NOMO-1 (cell line): ENCODE measurements around the gene MTA3.
A peak's percentile ranks its signal among the peaks of the same experiment; 100 is the strongest.
"Not testable (repeated sequence)": the region's sequence is repeated elsewhere in the genome, so short reads cannot be mapped to it uniquely, and the experiment has no call there.

Experiments
- DNase-seq, 2 experiments: peaks; one replicate each; lab custom pipeline; 2025; ENCODE audit not compliant: unreplicated experiment in 2 of 2; lab: John Stamatoyannopoulos, UW

Gene MTA3

DNA sequence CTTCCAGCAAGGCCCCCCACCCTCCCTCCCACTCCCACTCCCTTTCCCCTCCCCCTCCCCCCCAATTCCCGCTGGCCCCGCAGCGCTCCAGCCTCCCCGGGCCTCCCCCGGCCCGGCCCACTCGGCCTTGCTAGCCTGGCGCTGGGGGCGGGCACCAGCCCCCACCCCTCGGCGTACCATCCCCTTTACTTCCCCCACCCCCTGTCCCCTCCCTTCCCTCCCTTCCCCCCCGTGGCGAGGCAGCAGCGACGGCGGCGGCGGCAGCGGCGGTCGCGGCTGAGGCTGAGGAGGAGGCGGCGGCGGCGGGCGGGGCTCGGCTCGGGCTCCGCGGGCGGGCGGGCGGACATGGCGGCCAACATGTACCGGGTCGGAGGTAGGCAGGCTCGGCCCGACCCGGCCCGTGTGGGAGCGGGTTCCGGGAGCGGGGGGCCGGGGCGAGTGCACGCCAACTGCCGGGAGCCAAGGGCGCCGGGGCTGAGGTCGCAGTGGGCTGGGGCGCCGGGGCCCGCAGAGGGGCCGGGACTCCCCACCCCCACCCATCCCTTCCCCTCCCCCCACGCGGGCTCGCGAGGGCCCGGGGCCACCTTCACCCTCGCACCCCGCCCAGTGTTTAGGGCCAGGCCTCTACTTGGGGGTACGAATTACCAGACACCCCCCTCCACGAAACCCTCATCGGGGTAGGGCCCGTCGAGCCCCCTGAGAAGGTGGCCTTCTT is at the start of gene MTA3:
Gene MTA3 (plus strand): TSS at position 232 of the 715 bp plus-strand sequence. CDS start 114 bp downstream, at position 346.
- DNase-seq = peak in 1 of 2 experiments; percentile 12

DNA sequence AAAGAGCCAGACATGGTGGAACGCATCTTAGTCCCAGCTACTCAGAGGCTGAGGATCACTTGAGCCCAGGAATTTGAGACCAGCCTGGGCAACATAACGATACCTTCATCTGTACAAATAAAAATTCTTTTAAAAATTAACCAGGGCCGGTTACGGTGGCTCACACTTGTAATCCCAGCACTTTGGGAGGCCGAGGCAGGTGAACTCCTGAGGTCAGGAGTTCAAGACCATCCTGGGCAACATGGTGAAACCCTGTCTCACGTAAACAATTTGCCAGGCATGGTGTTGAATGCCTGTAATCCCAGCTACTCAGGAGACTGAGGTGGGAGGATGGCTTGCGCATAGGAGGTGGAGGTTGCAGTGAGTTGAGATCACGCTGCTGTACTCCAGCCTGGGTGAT is 48.8 kb upstream of the MTA3 start:
- DNase-seq = no peak

- DNase-seq = no peak
These were observed 46.4 kb upstream of the MTA3 start for GRCh38 chr2:42522035-42522434.

- no peak for DNase-seq
These were observed 45.1 kb upstream of the MTA3 start for GRCh38 chr2:42523341-42523740.

DNA sequence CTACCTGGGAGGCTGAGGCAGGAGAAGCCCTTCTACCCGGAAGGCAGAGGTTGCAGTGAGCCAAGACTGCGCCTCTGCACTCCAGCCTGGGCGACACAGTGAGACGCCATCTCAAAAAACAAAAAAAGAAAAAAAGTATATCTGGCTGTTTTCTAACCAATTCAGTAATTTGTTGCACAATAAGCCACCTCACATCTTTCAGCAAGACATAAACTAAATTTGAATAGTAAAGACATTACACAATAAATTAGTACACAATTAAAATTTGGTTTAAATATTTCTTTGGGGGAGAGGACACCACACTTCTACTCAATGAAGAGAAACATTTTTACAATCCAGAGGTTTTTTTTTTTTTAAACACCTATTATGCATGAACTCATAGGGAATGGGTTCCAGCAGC is 36.0 kb upstream of the MTA3 start:
- DNase-seq = no peak

GRCh38 chr2:42537493-42537892 is 30.9 kb upstream of the MTA3 start:
- DNase-seq = no peak

GRCh38 chr2:42542871-42543270 is 25.6 kb upstream of the MTA3 start:
- DNase-seq = no peak

GRCh38 chr2:42545023-42545721 is 23.3 kb upstream of the MTA3 start:
- no peak for DNase-seq

DNA sequence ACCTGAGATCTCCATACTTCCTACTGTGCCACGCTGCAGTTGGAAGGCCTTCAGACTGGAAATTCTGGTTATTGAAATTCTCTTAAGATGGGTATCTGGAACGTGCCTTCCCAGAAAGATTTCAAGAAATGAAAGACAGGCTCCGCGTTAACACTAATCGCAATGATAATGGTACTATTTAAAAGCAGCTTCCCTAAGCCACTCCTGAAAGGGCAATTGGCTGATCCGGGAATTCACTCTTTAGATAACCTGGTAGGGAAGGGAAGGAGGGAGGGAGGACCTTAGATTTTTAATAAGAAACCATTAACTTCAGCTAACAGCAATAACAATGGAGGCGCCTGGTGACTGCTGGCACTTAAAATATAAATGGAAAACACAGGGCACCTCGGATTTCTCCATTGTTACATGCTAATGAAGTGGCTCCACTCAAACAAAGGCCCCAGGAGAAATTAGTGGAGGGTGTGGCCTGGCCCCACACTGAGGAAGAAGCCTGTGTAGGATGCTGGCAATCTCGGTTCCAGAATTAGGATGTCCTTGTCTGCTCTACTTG is 22.5 kb upstream of the MTA3 start:
- DNase-seq = no peak

- DNase-seq = peak; percentile 85 to 93
These were observed 21.4 kb upstream of the MTA3 start for GRCh38 chr2:42547014-42547413.

GRCh38 chr2:42547446-42548295 is 20.8 kb upstream of the MTA3 start:
- no peak for DNase-seq

- no peak for DNase-seq
These were observed 17.6 kb upstream of the MTA3 start for GRCh38 chr2:42550870-42551269.

GRCh38 chr2:42554392-42554791 is 14.0 kb upstream of the MTA3 start:
- DNase-seq = no peak

DNA sequence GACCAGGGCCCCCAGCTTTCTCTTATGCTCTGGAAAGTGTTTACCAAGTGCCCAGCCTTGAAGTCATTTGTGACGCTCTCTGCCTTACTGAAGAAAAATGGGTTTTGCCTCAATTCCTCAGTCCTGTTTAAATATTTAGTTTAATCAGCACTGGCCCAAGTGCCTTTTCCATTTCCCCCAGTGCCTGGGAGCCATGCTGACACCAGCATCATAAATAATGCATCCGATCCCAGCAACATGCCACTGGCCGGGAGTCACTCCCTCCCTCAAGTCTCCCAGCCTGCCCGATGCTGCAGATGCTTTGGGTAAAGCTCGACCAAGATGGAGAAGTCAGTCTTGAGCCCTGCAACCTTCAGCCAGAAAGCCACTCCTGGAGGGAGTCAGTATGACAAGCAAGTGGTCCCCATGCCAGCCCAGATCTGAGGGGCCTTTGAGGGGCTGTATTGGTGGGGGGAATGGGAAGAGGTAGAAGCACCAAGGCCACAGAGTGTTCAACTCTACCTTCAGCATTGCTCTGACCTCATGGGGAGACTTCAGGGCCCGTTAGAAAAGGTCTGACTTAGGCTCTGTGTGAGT is 12.0 kb upstream of the MTA3 start:
- DNase-seq = no peak

DNA sequence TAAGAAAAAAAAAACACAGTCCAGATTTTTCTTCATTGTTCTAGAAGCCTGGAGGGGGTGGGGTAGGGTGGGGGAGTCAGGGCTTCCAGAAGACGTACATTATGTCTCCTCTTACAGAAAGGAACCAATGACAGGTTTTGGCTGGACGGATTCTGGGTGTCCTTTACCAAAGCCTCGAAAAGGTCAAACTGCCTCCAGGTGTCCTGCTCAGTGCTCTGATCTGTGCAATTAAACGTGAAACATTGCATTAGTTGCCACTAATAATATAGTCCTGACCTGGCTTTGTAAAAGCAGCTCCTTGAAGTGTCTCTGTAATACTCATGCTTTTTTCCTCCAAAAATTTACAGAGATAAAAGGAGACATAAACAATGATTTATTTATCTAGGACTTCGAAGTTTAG is 11.1 kb upstream of the MTA3 start:
- no peak for DNase-seq

DNA sequence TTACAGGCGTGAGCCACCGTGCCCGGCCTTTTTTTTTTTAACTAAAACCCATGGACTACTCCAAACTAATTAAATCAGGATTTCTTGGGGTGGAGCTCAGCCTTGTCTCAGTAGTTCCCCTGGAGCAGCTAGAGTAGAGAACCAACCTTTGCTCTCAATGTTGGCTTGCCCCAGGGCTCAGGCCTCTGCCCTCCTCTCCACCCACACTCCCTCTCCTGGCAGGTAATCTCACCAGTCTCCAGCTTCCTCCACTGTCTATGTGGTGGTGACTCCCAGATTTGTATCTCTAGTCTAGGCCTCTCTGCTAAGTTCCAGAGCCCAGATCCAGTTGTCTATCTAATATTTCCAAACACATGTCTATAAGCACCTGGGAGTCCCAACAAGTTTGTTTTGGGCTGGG is 9.6 kb upstream of the MTA3 start:
- no peak for DNase-seq

DNA sequence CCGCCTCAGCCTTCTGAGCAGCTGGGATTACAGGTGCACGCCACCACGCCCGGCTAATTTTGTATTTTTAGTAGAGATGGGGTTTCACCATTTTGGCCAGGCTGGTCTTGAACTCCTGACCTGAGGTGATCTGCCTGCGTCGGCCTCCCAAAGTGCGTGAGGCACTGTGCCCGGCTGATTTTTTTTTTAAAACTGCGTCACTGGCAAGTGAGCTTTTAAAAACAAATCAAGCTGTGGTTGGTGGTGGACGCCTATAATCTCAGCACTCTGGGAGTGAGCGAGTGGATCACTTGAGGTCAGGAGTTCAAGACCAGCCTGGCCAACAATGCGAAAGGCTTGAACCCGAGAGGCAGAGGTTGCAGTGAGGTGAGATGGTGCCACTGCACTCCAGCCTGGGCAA is 8.3 kb upstream of the MTA3 start:
- not testable (repeated sequence) for DNase-seq

DNA sequence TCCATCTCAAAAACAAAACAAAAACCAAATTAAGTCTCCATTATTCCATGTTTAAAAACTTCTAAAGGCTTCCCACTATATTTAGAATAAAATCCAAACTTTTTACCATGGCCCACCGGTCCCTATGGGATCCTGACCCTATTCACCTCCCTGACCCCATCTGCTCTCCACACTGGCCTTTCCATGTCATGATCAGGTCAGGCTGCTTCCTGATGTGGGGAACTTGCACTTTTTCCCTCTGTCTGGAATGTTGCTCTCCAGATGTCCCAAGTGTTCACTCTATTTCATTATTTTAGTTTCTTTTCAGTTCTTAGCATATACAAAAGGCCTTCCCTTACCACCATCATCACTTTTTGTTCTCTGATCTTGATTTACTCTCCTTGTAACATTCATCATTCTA is 7.5 kb upstream of the MTA3 start:
- DNase-seq = no peak

DNA sequence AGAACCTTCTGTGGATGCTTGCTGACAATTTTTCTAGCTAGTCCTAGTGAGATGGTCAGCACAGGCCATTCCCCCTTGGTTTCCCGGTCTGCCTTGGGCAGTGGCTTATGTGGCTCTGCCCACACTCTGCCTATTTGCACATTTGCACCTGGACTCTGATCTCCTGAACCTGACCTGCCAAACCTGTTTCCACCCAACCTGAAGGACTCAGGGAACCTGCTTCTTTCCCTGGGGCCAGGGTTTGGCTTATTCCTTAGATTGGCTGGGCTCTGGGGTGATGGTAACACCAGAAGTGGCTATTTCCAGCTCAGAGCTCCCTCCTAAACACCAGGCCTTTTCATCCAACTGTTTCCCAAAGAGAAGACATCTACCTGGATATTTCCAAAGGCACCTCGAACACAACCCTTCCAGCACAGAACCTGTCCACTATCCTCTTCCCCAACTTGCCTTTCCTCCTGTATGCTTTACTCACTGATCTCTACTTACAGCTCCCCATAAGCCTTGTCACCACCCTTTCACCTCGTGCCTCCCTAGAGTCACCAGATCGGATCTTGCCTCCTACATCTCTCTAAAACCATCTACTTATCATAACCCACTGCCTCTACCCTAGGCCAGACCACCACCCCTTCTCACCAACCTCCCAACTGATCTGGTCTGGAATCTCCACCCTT is 5.8 kb upstream of the MTA3 start:
- no peak for DNase-seq

- DNase-seq = no peak
These were observed 2.4 kb upstream of the MTA3 start for GRCh38 chr2:42566025-42566424.
